ENCODE measurements around the gene CCDC106.

DNA sequence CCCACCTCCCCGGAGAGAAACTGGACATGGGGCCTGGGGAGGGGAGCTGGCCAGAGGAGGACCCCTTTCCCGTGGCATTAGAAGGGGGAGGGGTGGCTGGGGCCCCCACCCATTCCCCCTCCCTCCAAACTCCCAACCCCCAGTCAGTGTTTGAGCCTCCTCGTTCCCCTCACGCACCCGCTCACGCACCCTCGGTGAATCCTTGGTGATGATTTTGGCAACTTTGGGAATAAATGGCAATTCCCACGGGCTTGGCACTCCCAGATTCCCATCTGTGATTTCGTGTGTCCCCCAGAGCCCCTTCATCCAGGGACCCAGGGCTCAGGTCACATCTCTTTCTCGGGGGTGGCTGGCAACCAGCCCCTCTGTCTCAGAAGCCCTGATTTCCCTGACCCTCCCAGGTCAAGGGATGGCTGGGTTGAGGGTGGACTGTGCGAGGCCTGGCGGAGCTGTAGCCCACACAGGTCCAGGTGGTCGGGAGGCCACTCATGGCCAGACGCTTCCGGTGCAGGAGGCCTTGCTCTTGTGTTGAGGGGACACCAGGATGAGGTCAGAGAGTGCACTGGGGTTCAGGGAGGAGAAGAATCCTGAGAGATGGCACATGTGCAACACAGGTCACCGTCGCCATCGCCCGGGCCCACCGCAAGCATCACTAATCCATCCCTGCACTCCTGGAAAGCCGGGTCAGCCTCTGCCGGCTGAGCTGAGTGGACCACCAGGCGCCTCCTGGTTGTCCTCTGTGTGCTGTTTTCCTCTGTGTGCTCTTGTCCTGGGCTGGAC is 47.7 kb downstream of the CCDC106 start:
- TF ChIP-seq, protein P1, sequence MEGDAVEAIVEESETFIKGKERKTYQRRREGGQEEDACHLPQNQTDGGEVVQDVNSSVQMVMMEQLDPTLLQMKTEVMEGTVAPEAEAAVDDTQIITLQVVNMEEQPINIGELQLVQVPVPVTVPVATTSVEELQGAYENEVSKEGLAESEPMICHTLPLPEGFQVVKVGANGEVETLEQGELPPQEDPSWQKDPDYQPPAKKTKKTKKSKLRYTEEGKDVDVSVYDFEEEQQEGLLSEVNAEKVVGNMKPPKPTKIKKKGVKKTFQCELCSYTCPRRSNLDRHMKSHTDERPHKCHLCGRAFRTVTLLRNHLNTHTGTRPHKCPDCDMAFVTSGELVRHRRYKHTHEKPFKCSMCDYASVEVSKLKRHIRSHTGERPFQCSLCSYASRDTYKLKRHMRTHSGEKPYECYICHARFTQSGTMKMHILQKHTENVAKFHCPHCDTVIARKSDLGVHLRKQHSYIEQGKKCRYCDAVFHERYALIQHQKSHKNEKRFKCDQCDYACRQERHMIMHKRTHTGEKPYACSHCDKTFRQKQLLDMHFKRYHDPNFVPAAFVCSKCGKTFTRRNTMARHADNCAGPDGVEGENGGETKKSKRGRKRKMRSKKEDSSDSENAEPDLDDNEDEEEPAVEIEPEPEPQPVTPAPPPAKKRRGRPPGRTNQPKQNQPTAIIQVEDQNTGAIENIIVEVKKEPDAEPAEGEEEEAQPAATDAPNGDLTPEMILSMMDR (IDR thresholded peaks at IDR 0.05), result no peak
- TF ChIP-seq POLR2A (IDR thresholded peaks at IDR 0.05), result no peak

Data from adrenal gland (tissue), 5 donors.